Natural killer cell (primary cell): ENCODE measurements around the gene NHLRC4. TPM values are rescaled to one million over a fixed set of nuclear protein-coding genes. Genes with fewer than 3 reads are reported as not detected.

Experiments
- ATAC-seq, 3 donors: fragments of 150-1000 bp in 2 of 3; fragments of 200-7000 bp in 1 of 3; cut with Tn5 transposase; 1 replicate in 1 of 3; 2 replicates in 2 of 3; pipeline ENCODE4 v1.10.0; 2021; ENCODE audit warnings: mild to moderate bottlenecking in 2 of 3, moderate library complexity in 2 of 3
- DNase-seq, 2 donors: peaks; one replicate each; pipeline versions ENCODE4 v3.0.0 to v3.0.0-alpha.2; 2013 to 2021; ENCODE audit warnings: mixed read lengths in 1 of 2
- H3K27ac ChIP-seq: one replicate; pipeline ENCODE4 v1.5.1; 2013; ENCODE audit warnings: mild to moderate bottlenecking, low read length
- H3K27me3 ChIP-seq: one replicate; pipeline ENCODE4 v1.6.1; 2013; ENCODE audit warnings: low read length; ENCODE audit not compliant: control insufficient read depth, insufficient read depth
- H3K36me3 ChIP-seq: one replicate; pipeline ENCODE4 v1.6.1; 2013; ENCODE audit warnings: low read length; ENCODE audit not compliant: control insufficient read depth, insufficient read depth
- H3K4me1 ChIP-seq: one replicate; pipeline ENCODE4 v1.6.1; 2013; ENCODE audit warnings: low read length; ENCODE audit not compliant: control insufficient read depth, insufficient read depth
- H3K4me3 ChIP-seq: one replicate; pipeline ENCODE4 v1.5.1; 2013; ENCODE audit warnings: low read length
- H3K9me3 ChIP-seq: one replicate; pipeline ENCODE4 v1.6.1; 2013; ENCODE audit warnings: low read length; ENCODE audit not compliant: control insufficient read depth, insufficient read depth
- H3K27ac Mint-ChIP-seq, 2 donors: one replicate each; pipeline ENCODE4 v1.8.0; 2022; ENCODE audit warnings: mild to moderate bottlenecking in 2 of 2, mixed read lengths in 2 of 2, moderate library complexity in 1 of 2
- H3K27me3 Mint-ChIP-seq, 2 donors: one replicate each; pipeline ENCODE4 v1.8.0; 2022; ENCODE audit warnings: low read depth in 2 of 2, mixed read lengths in 2 of 2
- H3K36me3 Mint-ChIP-seq: one replicate; pipeline ENCODE4 v1.8.0; 2022; ENCODE audit warnings: mixed read lengths
- H3K4me1 Mint-ChIP-seq, 2 donors: one replicate each; pipeline ENCODE4 v1.8.0; 2022; ENCODE audit warnings: mixed read lengths in 2 of 2
- H3K4me3 Mint-ChIP-seq: one replicate; pipeline ENCODE4 v1.8.0; 2022; ENCODE audit warnings: mild to moderate bottlenecking, moderate library complexity, mixed read lengths
- H3K9me3 Mint-ChIP-seq, 2 donors: one replicate each; pipeline ENCODE4 v1.8.0; 2022; ENCODE audit warnings: mixed read lengths in 2 of 2
- WGBS: methylation state at CpG from one replicate; pipeline ENCODE4 v1.1.7; 2013; ENCODE audit warnings: missing lambda C conversion rate; ENCODE audit not compliant: insufficient coverage; 5-methylcytosine and 5-hydroxymethylcytosine counted together
- intact Hi-C: fragments of 100-400 bp; cut with micrococcal nuclease; formaldehyde crosslinking; loops from one replicate; pipeline ENCODE4 v1.14.2; 2022
- total RNA-seq, 4 donors: library from RNA; stranded (reverse); fragments of 120-200 nt in 1 of 4; gene quantifications; one replicate each; pipeline versions ENCODE4 v1.2.3 to v1.2.4, GENCODE V29; 2013 to 2022
- TF ChIP-seq, protein P1 (sequence below): fragments of 200-600 bp; IDR thresholded peaks from one replicate; pipeline ENCODE4 v1.8.0; 2022; ENCODE audit warnings: antibody characterized with exemption

NHLRC4 gene
- total RNA-seq, 3 donors from 2014 or later (not counting 1 experiment from before 2014, with no cell fraction given), result 0.28 to 0.75 (median 0.35) TPM

DNA sequence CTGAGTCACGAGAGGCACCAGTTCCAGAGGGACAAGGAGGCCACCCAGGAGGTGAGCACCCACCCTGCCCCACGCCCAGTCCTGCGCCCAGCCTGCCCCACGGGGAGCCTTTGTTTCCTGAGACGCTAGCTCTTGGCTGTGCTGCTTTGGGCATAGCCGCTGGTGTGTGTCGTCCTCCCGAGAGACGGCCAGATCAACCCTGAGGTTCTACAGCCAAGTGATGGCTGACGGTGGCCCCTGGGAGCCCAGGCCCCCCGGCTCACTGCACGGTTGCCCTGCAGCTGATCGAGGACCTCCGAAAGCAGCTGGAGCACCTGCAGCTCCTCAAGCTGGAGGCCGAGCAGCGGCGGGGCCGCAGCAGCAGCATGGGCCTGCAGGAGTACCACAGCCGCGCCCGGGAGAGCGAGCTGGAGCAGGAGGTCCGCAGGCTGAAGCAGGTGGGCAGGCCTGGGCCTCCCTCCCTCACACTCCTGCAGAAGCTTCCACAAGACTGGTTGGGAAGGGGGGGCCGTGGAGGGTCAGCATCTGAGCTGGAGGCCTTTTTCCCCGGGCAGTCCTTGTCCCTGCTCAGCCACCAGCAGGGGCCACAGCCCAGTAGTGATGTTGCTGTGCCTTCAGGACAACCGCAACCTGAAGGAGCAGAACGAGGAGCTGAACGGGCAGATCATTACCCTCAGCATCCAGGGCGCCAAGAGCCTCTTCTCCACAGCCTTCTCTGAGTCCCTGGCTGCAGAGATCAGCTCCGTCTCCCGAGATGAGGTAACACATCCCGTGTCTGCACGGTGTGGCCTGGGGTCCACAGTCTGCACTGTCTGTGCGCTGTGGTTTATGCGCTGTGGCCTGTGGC is 46.7 kb upstream of the NHLRC4 start:
- Histone ChIP-seq H3K27me3 (no peaks in the 10 kb centered on the region), H3K27ac (no peak overlapping the region), H3K4me1 (peaks cover 5% of the 10 kb centered on the region), H3K4me3 (no peak overlapping the region), H3K36me3 (peaks cover 7% of the 10 kb centered on the region), H3K9me3 (no peaks in the 10 kb centered on the region)
- Mint-ChIP-seq H3K4me1 (no peaks in the 10 kb centered on the region), H3K27me3 (no peaks in the 10 kb centered on the region), H3K4me3 (no peak overlapping the region), H3K27ac (no peak overlapping the region), H3K9me3 (no peaks in the 10 kb centered on the region), H3K36me3 (no peaks in the 10 kb centered on the region)
- 93% methylated on average over 35 of the region's 35 CpGs for WGBS
- intact Hi-C loops, result no loop called here
- TF ChIP-seq, protein P1, sequence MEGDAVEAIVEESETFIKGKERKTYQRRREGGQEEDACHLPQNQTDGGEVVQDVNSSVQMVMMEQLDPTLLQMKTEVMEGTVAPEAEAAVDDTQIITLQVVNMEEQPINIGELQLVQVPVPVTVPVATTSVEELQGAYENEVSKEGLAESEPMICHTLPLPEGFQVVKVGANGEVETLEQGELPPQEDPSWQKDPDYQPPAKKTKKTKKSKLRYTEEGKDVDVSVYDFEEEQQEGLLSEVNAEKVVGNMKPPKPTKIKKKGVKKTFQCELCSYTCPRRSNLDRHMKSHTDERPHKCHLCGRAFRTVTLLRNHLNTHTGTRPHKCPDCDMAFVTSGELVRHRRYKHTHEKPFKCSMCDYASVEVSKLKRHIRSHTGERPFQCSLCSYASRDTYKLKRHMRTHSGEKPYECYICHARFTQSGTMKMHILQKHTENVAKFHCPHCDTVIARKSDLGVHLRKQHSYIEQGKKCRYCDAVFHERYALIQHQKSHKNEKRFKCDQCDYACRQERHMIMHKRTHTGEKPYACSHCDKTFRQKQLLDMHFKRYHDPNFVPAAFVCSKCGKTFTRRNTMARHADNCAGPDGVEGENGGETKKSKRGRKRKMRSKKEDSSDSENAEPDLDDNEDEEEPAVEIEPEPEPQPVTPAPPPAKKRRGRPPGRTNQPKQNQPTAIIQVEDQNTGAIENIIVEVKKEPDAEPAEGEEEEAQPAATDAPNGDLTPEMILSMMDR, result no peak
- ATAC-seq, result no peak
- DNase-seq, result no peak

DNA sequence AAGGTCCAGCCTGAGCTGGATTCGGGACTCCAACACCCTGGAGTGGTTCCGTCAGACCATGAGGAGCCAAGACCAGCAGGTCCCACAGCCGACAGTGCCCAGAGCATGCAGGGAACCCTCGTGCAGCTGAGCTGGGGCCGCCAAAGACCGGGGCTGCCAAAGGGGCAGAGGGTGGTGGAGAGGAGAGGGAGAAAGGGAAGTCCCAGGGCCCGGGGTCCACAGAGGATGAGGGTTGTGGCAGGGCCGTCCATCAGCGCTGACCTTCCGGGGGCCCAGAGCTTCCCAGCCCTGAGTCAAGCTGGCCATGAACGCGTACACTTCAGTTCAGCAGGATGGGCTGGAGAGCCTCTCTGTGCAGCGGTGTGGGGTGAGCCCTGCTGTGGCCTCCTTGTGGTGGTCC is 46.0 kb upstream of the NHLRC4 start:
- DNase-seq (no peak), ATAC-seq (no peak)
- TF ChIP-seq, protein P1, result no peak
- intact Hi-C loops, result no loop called here
- H3K36me3 ChIP-seq, result peaks cover 4% of the 10 kb centered on the region
- no peaks in the 10 kb centered on the region for H3K36me3 Mint-ChIP-seq
- H3K4me1 Mint-ChIP-seq, result peaks cover 6 to 7% of the 10 kb centered on the region in 2 donors
- 96% methylated on average over 13 of the region's 13 CpGs for WGBS
- no peaks in the 10 kb centered on the region for H3K9me3 ChIP-seq
- no peak overlapping the region for H3K27ac Mint-ChIP-seq
- no peaks in the 10 kb centered on the region for H3K27me3 Mint-ChIP-seq
- H3K4me3 Mint-ChIP-seq, result no peak overlapping the region
- no peaks in the 10 kb centered on the region for H3K9me3 Mint-ChIP-seq
- H3K27ac ChIP-seq, result no peak overlapping the region
- no peak overlapping the region for H3K4me3 ChIP-seq
- H3K27me3 ChIP-seq, result no peaks in the 10 kb centered on the region
- peaks cover 13% of the 10 kb centered on the region for H3K4me1 ChIP-seq

DNA sequence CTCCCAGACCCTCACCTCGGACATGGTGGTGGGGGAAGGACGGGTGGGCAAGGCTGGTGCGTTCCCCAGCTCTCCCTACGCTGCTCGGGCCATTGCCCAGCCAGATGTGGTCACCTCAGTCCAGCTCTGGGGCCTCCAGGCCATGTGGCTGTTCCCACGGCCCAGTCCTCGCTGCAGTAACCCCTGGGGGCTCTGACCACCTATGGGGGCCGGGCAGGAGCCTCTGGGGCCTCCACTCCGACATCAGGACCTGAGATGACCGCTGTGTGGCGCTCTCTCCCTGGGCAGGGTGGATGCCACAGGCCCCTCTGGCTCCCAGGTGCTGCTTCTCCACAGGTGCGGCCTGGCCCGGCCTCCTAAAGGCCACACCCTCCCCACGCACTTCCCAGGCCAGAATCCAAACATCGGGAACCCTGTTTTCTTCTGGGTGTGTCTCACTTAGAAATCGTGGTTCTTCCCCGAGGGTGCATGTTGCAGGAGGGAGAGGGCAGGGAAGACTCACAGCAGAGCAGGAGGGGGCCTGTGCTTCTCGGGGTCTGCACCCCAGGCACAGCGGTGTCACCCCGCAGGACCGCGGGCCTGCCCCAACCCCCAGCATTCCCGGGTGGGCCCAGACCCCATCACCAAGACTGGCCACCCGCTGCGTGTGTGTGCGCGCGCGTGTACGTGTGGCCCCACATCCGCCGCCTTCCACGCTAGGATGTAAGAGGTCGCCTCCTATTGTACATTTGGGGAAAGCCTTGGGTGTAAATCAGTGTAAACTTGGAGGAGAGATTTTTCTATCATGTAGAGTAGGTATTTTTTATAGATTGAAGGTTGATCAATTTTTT is 45.2 kb upstream of the NHLRC4 start:
- intact Hi-C loops, result no loop called here
- H3K4me3 ChIP-seq, result no peak overlapping the region
- no peak overlapping the region for H3K27ac ChIP-seq
- H3K4me1 ChIP-seq, result peaks cover 21% of the 10 kb centered on the region
- H3K4me3 Mint-ChIP-seq, result no peak overlapping the region
- DNase-seq (no peak), ATAC-seq (no peak)
- no peaks in the 10 kb centered on the region for H3K27me3 Mint-ChIP-seq
- no peaks in the 10 kb centered on the region for H3K9me3 Mint-ChIP-seq
- TF ChIP-seq, protein P1, result no peak
- H3K36me3 ChIP-seq, result no peaks in the 10 kb centered on the region
- peaks cover 6 to 12% of the 10 kb centered on the region in 2 donors for H3K4me1 Mint-ChIP-seq
- H3K27me3 ChIP-seq, result no peaks in the 10 kb centered on the region
- no peaks in the 10 kb centered on the region for H3K36me3 Mint-ChIP-seq
- no peak overlapping the region for H3K27ac Mint-ChIP-seq
- no peaks in the 10 kb centered on the region for H3K9me3 ChIP-seq
- WGBS, result 90% methylated on average over 34 of the region's 34 CpGs
